ENCODE measurements around the gene SLC8A1.

Gene SLC8A1

DNA sequence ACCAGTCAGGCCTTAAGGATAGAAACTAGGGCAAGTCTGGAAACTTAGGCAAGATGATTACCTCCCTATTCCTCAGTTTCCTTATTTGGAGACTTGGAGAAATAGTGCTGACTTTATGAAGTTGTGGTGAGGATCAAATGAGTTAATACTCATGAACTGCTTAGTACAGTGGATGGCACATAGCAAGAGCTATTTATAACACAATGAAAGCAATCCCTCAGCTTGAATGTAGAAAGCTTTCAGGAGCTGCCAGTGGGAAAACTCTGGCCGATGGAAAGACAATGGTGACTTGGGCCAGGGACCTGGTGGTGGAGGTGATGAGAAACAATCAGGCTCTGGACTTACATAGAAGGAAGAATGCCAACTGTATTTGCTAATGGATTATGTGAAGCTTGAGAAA is 403.4 kb downstream of the SLC8A1 start:
- Histone ChIP-seq H3K9me3 (no peaks in the 10 kb centered on the region), H3K4me1 (ENCODE audit: control insufficient read depth in 1 of 2, insufficient read depth in 1 of 2, low read depth in 1 of 2, low read length in 1 of 2) (no peaks in the 10 kb centered on the region), H3K27ac (no peak overlapping the region), H3K27me3 (no peaks in the 10 kb centered on the region), H3K4me3 (ENCODE audit: low read depth in 1 of 2, low read length in 1 of 2) (no peak overlapping the region), H3K36me3 (no peaks in the 10 kb centered on the region)
- TF ChIP-seq, protein P1, sequence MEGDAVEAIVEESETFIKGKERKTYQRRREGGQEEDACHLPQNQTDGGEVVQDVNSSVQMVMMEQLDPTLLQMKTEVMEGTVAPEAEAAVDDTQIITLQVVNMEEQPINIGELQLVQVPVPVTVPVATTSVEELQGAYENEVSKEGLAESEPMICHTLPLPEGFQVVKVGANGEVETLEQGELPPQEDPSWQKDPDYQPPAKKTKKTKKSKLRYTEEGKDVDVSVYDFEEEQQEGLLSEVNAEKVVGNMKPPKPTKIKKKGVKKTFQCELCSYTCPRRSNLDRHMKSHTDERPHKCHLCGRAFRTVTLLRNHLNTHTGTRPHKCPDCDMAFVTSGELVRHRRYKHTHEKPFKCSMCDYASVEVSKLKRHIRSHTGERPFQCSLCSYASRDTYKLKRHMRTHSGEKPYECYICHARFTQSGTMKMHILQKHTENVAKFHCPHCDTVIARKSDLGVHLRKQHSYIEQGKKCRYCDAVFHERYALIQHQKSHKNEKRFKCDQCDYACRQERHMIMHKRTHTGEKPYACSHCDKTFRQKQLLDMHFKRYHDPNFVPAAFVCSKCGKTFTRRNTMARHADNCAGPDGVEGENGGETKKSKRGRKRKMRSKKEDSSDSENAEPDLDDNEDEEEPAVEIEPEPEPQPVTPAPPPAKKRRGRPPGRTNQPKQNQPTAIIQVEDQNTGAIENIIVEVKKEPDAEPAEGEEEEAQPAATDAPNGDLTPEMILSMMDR (IDR thresholded peaks at IDR 0.05), result no peak

DNA sequence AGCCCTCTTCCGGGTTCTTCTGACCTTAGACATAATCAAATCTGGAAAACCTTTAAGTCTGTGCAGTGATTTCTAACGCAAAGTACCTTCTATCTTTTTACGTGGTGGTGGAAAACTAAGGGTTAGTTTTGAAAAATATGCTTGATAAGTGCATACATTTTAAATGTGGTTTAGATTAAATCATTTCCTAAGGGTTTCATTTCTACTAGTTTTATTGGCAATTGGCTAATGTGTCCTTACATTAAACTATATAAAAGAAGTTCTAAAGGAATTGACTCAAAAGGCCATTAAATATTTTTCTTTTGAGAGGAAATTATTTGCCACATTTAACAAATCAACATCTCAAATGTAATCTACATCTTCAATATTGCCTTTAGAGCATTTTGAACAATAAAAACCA is 404.5 kb downstream of the SLC8A1 start:
- Histone ChIP-seq H3K4me3 (ENCODE audit: low read depth in 1 of 2, low read length in 1 of 2) (no peak overlapping the region), H3K27me3 (no peaks in the 10 kb centered on the region), H3K9me3 (no peaks in the 10 kb centered on the region), H3K27ac (no peak overlapping the region), H3K4me1 (ENCODE audit: control insufficient read depth in 1 of 2, insufficient read depth in 1 of 2, low read depth in 1 of 2, low read length in 1 of 2) (no peaks in the 10 kb centered on the region), H3K36me3 (no peaks in the 10 kb centered on the region)
- TF ChIP-seq, protein P1 (IDR thresholded peaks at IDR 0.05), result no peak
